NCI-H2196 treated with DMSO at 0.1 percent for 48 hours (cell line): ENCODE results near the gene CXCL11.
"Not testable (repeated sequence)": the region's sequence is repeated elsewhere in the genome, so short reads cannot be mapped to it uniquely, and the experiment has no call there.

Experiments
- DNase-seq: peaks from one replicate; lab custom pipeline; 2025; ENCODE audit not compliant: unreplicated experiment; lab: John Stamatoyannopoulos, UW

CXCL11 gene

GRCh38 chr4:76043306-76043705, 7.4 kb upstream of the CXCL11 start:
- DNase-seq, result not testable (repeated sequence)

GRCh38 chr4:76042241-76042998, 6.5 kb upstream of the CXCL11 start:
- DNase-seq, result not testable (repeated sequence)

GRCh38 chr4:76036855-76037254, 985 bp upstream of the CXCL11 start:
- DNase-seq, result no peak

GRCh38 chr4:76035141-76035540, 729 bp downstream of the CXCL11 start:
- no peak for DNase-seq

GRCh38 chr4:76029300-76029699, 6.6 kb downstream of the CXCL11 start:
- no peak for DNase-seq

GRCh38 chr4:76028350-76028765, 7.5 kb downstream of the CXCL11 start:
- no peak for DNase-seq

GRCh38 chr4:76024065-76024464, 11.8 kb downstream of the CXCL11 start:
- no peak for DNase-seq

- no peak for DNase-seq
Observed at GRCh38 chr4:76023389-76023788, 12.5 kb downstream of the CXCL11 start, which contains the start of gene CXCL10. CXCL10 (minus strand) TSS chr4:76023497; CDS start chr4:76023431, 66 bp downstream.

- no peak for DNase-seq
Observed at GRCh38 chr4:76022677-76023076, 13.2 kb downstream of the CXCL11 start.

- DNase-seq, result no peak
Observed at GRCh38 chr4:76022031-76022430, 13.8 kb downstream of the CXCL11 start.

- DNase-seq, result no peak
Observed at GRCh38 chr4:76017056-76017686, 18.7 kb downstream of the CXCL11 start.

- no peak for DNase-seq
Observed at GRCh38 chr4:76016393-76016792, 19.5 kb downstream of the CXCL11 start.

GRCh38 chr4:76013540-76013939, 22.3 kb downstream of the CXCL11 start:
- no peak for DNase-seq

- no peak for DNase-seq
Observed at GRCh38 chr4:76012388-76012801, 23.5 kb downstream of the CXCL11 start.

- no peak for DNase-seq
Observed at GRCh38 chr4:76011700-76012387, 24.0 kb downstream of the CXCL11 start.

GRCh38 chr4:76011018-76011670, 24.7 kb downstream of the CXCL11 start:
- DNase-seq, result no peak

- DNase-seq, result no peak
Observed at GRCh38 chr4:76010576-76010975, 25.3 kb downstream of the CXCL11 start.

- DNase-seq, result no peak
Observed at GRCh38 chr4:76009311-76009710, 26.6 kb downstream of the CXCL11 start.

- DNase-seq, result no peak
Observed at GRCh38 chr4:76007089-76007862, 28.6 kb downstream of the CXCL11 start, which contains the start of gene CXCL9. CXCL9 (minus strand) TSS chr4:76007509; CDS start chr4:76007449, 60 bp downstream.

GRCh38 chr4:76003620-76004019, 32.2 kb downstream of the CXCL11 start:
- DNase-seq, result no peak
